HG02943 (cell line): ENCODE data around the gene FBXL16.
A peak's percentile ranks its signal among the peaks of the same experiment; 100 is the strongest.
"Not testable (repeated sequence)": the region's sequence is repeated elsewhere in the genome, so short reads cannot be mapped to it uniquely, and the experiment has no call there.

Experiments
- ATAC-seq: cut with Tn5 transposase; IDR thresholded peaks from one replicate; pipeline ENCODE4 v1.9.1; 2021; ENCODE audit warnings: mild to moderate bottlenecking, low read depth, moderate library complexity; ENCODE audit not compliant: unreplicated experiment

Gene FBXL16

GRCh38 chr16:724188-725040, 18.8 kb upstream of the FBXL16 start:
- ATAC-seq: no peak

- no peak for ATAC-seq
Measured at GRCh38 chr16:723695-724094, 18.1 kb upstream of the FBXL16 start.

- ATAC-seq: no peak
Measured at GRCh38 chr16:722835-723633, 17.4 kb upstream of the FBXL16 start.

- ATAC-seq: no peak
Measured at GRCh38 chr16:721765-722540, 16.4 kb upstream of the FBXL16 start.

GRCh38 chr16:720990-721764, 15.6 kb upstream of the FBXL16 start, which contains the start of gene ANTKMT:
Gene ANTKMT (plus strand): TSS chr16:721146. CDS start chr16:721275, 129 bp downstream.
- ATAC-seq: peak; percentile 51

GRCh38 chr16:720447-720989, 14.9 kb upstream of the FBXL16 start:
- peak; percentile 19 for ATAC-seq

- peak; percentile 5 for ATAC-seq
Measured at GRCh38 chr16:719815-720446, 14.3 kb upstream of the FBXL16 start.

- no peak for ATAC-seq
Measured at GRCh38 chr16:718922-719321, 13.3 kb upstream of the FBXL16 start.

GRCh38 chr16:718389-718788, 12.8 kb upstream of the FBXL16 start:
- no peak for ATAC-seq

GRCh38 chr16:717450-718245, 12.0 kb upstream of the FBXL16 start:
- no peak for ATAC-seq

GRCh38 chr16:716768-717325, 11.2 kb upstream of the FBXL16 start:
- ATAC-seq: no peak

GRCh38 chr16:716200-716568, 10.6 kb upstream of the FBXL16 start:
- no peak for ATAC-seq

- ATAC-seq: no peak
Measured at GRCh38 chr16:715477-716199, 10.0 kb upstream of the FBXL16 start.

GRCh38 chr16:714558-715476, 9.2 kb upstream of the FBXL16 start, which contains the start of gene METRN:
Gene METRN (plus strand): TSS chr16:715118. CDS start chr16:715290, 172 bp downstream.
- ATAC-seq: no peak

- no peak for ATAC-seq
Measured at GRCh38 chr16:714079-714478, 8.5 kb upstream of the FBXL16 start.

GRCh38 chr16:712740-713250, 7.2 kb upstream of the FBXL16 start:
- not testable (repeated sequence) for ATAC-seq
